Right ventricle myocardium superior (tissue), 1 donor: ENCODE measurements around the gene TRMT1. TPM values are rescaled to one million over a fixed set of nuclear protein-coding genes. Genes with fewer than 3 reads are reported as not detected.
A peak's percentile ranks its signal among the peaks of the same experiment; 100 is the strongest.
"Not testable (repeated sequence)": the region's sequence is repeated elsewhere in the genome, so short reads cannot be mapped to it uniquely, and the experiment has no call there.

Experiments used
- ATAC-seq: fragments of 200-7000 bp; cut with Tn5 transposase; one replicate; pipeline ENCODE4 v1.9.1; 2020; ENCODE audit warnings: mild to moderate bottlenecking; ENCODE audit not compliant: poor library complexity
- DNase-seq: peaks from one replicate; pipeline ENCODE4 v3.0.0-alpha.2; 2020
- intact Hi-C: fragments of 100-400 bp; cut with DNase I; formaldehyde crosslinking; loops from one replicate; pipeline ENCODE4 v1.11.2; 2022
- long read RNA-seq: library from polyadenylated mRNA; unstranded; transcript quantifications from one replicate; pipeline ENCODE4 v2.0.0, GENCODE V29; 2021
- total RNA-seq: library from RNA; stranded (reverse); fragmentation: NEBNext Ultra II Directional; extraction: Animal tissue kit (Norgen Biotek cat#: 25700); gene quantifications from one replicate; pipeline ENCODE4 v1.2.1, GENCODE V29; 2021
- donor health status: DM: no; HTN: yes; CAD: no; lungs with severe emphysema.

TRMT1 gene
- total RNA-seq: 18.4 TPM
- long read RNA-seq, transcript TRMT1-202 (17 exons, 2,142 nt): major isoform, 16 of 39 reads
- long read RNA-seq, partial matches to known transcripts: 9 of 39 reads
- long read RNA-seq, other reads (novel, unspliced or antisense): 12 of 39 reads

DNA sequence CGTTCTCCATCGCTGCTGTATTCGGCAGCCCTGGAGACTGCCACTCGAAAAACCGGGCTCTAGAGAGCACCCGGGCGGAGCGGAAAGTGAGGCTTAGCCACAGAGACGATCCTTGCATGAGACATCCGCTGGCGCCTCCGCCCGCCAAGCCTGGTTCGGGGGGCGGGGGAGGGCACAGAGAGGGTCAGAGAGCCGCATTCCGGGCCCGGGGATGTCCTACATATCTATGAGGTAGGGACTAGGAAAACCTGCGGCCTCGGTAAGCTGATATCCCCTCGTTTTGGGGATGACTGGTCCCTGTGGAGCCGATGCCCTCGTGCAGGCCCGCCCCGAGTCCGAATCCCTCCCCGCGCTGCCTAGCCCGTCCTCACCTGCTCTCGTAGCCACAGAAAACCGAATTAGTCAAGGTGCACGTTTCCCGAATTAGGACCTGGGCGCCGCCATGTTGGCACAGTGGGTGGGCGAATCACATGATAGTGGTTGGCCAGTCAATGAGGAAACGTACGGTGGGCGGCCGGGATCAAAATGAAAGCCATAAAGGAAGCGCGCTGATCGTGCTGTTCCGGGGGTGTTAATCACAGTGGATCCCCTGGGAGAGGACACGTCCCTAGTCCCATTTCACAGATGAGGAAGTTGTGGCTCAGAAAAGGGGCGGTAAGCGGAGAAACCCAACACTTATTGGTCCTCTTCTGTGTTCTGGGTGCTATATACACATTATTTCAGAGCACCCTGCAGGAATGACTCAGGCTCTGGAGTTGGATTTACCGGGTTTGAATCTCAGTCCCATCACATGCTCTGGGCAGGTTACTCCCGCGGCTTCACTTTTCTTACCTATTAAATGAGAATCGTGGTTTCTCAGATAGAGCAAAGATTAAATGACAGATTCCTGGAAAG, at the start of gene TRMT1:
TRMT1 (minus strand) TSS at position 459 of the 894 bp plus-strand sequence; CDS start at position 118, 341 bp downstream.
- DNase-seq (peak; percentile 96), ATAC-seq (peak; percentile 87)
- intact Hi-C loops: no loop called here

DNA sequence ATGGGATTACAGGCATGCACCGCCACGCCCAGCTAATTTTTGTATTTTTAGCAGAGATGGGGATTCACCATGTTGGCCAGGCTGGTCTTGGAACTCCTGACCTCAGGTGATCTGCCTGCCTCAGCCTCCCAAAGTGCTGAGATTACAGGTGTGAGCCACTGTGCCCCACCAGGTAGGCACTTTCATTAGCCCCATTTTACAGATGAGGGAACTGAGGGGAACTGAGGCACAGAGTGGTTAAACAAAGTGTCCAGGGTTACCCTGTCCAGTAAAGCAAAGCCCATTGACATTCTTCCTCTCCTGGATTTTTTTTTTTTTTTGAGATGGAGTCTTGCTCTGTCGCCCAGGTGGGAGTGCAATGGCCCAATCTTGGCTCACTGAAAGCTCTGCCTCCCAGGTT, 49.6 kb upstream of the TRMT1 start:
- ATAC-seq, intact Hi-C loops, DNase-seq: not testable (repeated sequence)

DNA sequence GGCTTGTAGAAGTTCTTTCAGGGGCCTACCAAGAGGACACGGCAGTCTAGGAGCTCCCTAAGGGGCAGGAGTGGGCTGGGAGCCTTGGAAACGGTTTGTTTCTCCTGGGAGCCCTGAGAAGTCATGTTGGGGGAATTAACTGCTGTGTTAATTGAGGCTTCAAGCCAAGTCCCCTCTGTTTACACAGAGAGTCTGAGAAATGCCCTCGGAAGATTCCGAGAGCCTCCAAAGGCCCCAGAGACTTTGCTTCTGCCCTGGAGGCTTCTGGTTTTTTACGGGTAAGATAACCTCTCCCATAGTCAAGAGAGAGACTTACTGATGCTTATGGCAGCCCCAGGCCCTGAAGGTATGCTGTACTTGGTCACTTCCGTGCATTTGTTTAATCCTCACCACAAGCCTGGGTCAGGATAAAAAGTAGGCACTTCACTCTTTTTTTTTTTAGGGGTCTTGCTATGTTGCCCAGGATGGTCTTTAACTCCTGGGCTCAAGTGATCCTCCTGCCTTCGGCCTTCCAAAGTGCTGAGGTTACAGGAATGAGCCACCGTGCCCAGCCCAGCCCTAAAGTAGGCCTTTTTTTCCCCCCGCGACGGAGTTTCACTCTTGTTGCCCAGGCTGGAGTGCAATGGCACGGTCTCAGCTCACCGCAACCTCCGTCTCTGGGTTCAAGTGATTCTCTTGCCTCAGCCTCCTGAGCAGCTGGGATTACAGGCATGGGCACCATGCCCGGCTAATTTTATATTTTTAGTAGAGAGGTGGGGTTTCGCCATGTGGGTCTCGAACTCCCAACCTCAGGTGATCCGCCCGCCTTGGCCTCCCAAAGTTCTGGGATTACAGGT, 48.8 kb upstream of the TRMT1 start:
- intact Hi-C loops: no loop called here
- DNase-seq: no peak
- ATAC-seq: no peak

- DNase-seq: peak; percentile 83
- intact Hi-C loops: no loop called here
- peak; percentile 20 for ATAC-seq
These were observed 48.0 kb upstream of the TRMT1 start for GRCh38 chr19:13164343-13165161.

- DNase-seq (peak; percentile 77), ATAC-seq (peak; percentile 40)
- intact Hi-C loops: no loop called here
These were observed 47.2 kb upstream of the TRMT1 start for GRCh38 chr19:13163609-13164342.

DNA sequence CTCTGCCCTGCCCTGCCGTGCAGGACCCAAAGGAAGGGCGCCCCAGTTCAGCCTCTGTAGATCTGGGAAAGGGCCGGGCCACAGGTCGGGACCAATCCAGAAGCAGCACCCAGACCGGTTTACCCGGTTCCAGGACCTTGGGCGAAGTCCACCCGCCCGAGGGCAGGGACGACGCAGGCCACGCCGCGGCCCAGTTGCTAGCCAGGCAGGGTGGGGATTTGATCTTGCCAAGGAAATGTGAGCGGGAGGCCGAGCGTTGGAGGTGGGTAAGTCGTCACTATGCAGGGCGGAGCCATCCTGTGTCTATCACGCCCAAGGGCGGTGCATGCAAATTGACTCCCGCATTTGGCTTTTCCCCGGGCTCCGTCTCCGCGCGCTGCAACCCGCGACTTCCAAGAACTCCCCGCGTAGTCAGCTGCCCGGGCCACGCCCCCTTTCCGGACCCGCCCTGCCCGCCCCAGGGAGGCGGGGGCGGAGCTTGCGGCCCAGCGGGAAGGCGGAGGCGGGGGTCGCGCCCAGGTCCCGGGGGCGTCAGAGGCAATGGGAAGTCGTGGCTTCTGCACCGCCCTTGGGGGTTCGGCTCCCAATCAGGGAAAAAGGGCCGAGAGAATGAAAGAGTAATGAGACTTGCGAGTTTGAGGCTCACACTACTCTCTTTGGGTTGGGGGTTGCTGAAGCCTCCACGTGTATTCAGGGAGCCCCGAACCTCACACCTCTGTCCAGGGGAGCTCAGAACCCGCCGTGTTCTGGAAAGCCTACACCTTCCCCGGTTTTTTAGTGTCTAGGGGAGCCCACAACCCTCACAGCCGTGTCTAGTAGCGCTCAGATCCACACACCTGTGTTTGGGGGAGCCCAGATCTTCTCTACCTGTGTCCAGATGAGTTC, 46.4 kb upstream of the TRMT1 start:
- intact Hi-C loops: no loop called here
- DNase-seq (peak; percentile 98), ATAC-seq (peak; percentile 91)

GRCh38 chr19:13160557-13160956, 44.0 kb upstream of the TRMT1 start:
- ATAC-seq (no peak), DNase-seq (no peak)
- intact Hi-C loops: no loop called here

- intact Hi-C loops: no loop called here
- DNase-seq (no peak), ATAC-seq (no peak)
These were observed 43.2 kb upstream of the TRMT1 start for GRCh38 chr19:13159713-13160112.

GRCh38 chr19:13155472-13156359, 39.2 kb upstream of the TRMT1 start:
- ATAC-seq (no peak), DNase-seq (peak; percentile 88)
- intact Hi-C loops: no loop called here

- ATAC-seq: no peak
- DNase-seq: peak; percentile 66
- intact Hi-C loops: no loop called here
These were observed 38.5 kb upstream of the TRMT1 start for GRCh38 chr19:13154911-13155471.

DNA sequence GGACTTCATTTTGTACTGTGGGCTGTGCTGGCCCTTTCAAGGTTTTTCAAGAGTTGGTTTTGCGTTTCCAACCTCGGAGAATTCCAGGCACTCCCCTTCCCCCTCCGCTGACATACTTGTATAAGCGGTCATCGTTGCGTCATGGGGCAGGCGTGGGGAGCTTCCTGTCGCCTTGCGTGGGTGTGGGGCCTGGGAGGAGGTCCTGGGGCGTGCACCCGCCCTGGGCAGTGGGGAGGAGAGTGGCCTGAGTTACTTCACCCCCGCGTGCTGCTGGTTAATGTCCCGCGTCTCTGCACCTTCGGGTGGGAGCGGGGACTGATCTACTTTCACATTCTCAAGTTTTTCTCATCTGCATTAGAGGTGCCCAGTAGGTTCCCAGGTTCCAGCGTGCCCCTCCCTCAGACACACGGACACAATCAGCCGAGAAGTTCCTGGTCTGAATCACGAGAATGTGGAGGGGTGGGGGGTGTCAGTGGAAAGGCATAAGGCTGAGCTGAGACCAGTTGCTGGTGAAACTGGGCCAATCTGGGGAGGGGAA, 37.8 kb upstream of the TRMT1 start:
- intact Hi-C loops: no loop called here
- peak; percentile 17 for ATAC-seq
- peak; percentile 95 for DNase-seq

DNA sequence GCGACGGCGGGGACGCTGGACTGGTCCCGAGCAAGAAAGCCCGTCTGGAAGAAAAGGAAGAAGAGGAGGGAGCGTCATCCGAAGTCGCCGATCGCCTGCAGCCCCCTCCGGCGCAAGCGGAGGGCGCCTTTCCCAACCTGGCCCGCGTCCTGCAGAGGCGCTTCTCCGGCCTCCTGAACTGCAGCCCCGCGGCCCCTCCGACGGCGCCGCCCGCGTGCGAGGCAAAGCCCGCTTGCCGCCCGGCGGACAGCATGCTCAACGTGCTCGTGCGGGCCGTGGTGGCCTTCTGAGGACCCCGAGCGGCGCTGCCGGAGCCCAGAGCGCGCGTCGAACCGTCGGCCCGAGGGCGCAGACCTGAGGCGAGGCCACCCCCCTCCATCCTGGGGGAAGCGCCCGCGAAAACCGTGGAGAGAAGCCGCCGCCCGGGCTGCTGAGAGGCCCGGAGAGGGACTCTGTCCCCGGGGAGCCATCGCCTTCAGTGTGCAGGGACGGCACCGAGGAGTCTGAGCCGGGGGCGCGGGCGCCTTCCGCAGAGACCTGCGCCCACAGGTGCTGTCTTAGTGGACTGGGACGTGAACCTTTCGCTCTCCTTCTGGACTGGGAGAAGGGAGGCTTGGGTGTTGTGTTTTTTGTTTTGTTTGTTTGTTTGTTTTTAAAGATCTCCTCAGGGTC, 37.2 kb upstream of the TRMT1 start:
- intact Hi-C loops: no loop called here
- DNase-seq (peak; percentile 54), ATAC-seq (no peak)

GRCh38 chr19:13152974-13153568, 36.5 kb upstream of the TRMT1 start:
- intact Hi-C loops: no loop called here
- ATAC-seq (peak; percentile 68), DNase-seq (peak; percentile 96)

GRCh38 chr19:13152356-13152973, 35.9 kb upstream of the TRMT1 start:
- ATAC-seq: peak; percentile 0
- intact Hi-C loops: no loop called here

More at GRCh38 chr19:13152356-13152973, 35.9 kb upstream of the TRMT1 start:
- DNase-seq: no peak
